NOMO-1 treated with DMSO at 0.1 percent for 48 hours (cell line): ENCODE measurements around the gene AP5M1.
A peak's percentile ranks its signal among the peaks of the same experiment; 100 is the strongest.
"Not testable (repeated sequence)": the region's sequence is repeated elsewhere in the genome, so short reads cannot be mapped to it uniquely, and the experiment has no call there.

Source experiments
- DNase-seq: peaks from one replicate; lab custom pipeline; 2025; ENCODE audit not compliant: unreplicated experiment; lab: John Stamatoyannopoulos, UW

AP5M1 gene

GRCh38 chr14:57268161-57269069 is at the start of gene AP5M1, which contains the start of gene EXOC5:
TSS of gene AP5M1 (plus strand) at chr14:57268971. CDS start at chr14:57269315, 344 bp downstream.
TSS of gene EXOC5 (minus strand) at chr14:57268905. CDS start at chr14:57268648, 257 bp downstream.
- DNase-seq: peak; percentile 95

GRCh38 chr14:57221931-57222330 is 46.8 kb upstream of the AP5M1 start:
- no peak for DNase-seq

GRCh38 chr14:57227083-57227482 is 41.7 kb upstream of the AP5M1 start:
- DNase-seq: no peak

- not testable (repeated sequence) for DNase-seq
Observed at GRCh38 chr14:57228320-57228719, 40.5 kb upstream of the AP5M1 start.

GRCh38 chr14:57232006-57232405 is 36.8 kb upstream of the AP5M1 start:
- DNase-seq: no peak

GRCh38 chr14:57240115-57240514 is 28.7 kb upstream of the AP5M1 start:
- not testable (repeated sequence) for DNase-seq

GRCh38 chr14:57243320-57243719 is 25.5 kb upstream of the AP5M1 start:
- DNase-seq: no peak

GRCh38 chr14:57244106-57244505 is 24.7 kb upstream of the AP5M1 start:
- no peak for DNase-seq

GRCh38 chr14:57245941-57246340 is 22.8 kb upstream of the AP5M1 start:
- DNase-seq: no peak

GRCh38 chr14:57246933-57247657 is 21.7 kb upstream of the AP5M1 start:
- DNase-seq: peak; percentile 27

- DNase-seq: no peak
Observed at GRCh38 chr14:57254884-57255283, 13.9 kb upstream of the AP5M1 start.

- not testable (repeated sequence) for DNase-seq
Observed at GRCh38 chr14:57258221-57258620, 10.6 kb upstream of the AP5M1 start.

- DNase-seq: no peak
Observed at GRCh38 chr14:57259672-57260071, 9.1 kb upstream of the AP5M1 start.

GRCh38 chr14:57261604-57262003 is 7.2 kb upstream of the AP5M1 start:
- no peak for DNase-seq

GRCh38 chr14:57262117-57262516 is 6.7 kb upstream of the AP5M1 start:
- no peak for DNase-seq

- no peak for DNase-seq
Observed at GRCh38 chr14:57266065-57266464, 2.7 kb upstream of the AP5M1 start.

GRCh38 chr14:57273236-57273635 is 4.5 kb downstream of the AP5M1 start:
- no peak for DNase-seq

- no peak for DNase-seq
Observed at GRCh38 chr14:57274551-57274950, 5.8 kb downstream of the AP5M1 start.

- DNase-seq: no peak
Observed at GRCh38 chr14:57275023-57275664, 6.4 kb downstream of the AP5M1 start.

- no peak for DNase-seq
Observed at GRCh38 chr14:57277062-57277461, 8.3 kb downstream of the AP5M1 start.

- no peak for DNase-seq
Observed at GRCh38 chr14:57287745-57288144, 19.0 kb downstream of the AP5M1 start.
